ENCODE results near the gene GPR15LG.

The GPR15LG gene

DNA sequence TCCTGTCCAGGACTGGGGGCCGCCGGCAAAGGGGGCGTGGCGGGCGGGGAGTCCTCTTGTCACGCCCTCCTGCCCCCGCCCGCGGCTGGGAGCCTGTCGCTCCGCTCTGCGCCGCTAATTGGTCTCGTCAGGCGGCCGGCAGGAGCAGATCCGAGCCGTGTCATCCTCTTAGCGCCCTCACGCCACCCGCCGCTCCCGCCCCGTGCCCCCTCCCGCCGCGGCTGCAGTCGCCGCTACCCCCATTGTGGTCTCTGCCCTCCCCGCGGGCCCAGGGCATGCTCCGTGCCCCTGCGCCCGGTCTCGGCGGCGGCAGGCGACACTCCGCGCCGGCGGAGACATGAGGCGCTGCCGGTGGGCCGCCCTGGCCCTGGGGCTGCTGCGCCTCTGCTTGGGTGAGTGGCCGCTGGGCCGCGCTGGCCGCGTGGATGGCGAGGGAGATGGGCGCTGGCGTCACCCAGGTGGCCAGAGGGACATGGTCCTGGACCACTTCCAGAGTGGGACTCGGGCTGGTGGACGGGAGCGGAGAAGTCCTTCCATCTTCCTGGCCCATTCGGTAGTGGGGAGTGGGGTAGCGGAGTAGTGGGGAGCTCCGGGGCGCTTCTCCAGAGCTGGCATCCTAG, 20.9 kb downstream of the GPR15LG start, which contains the start of gene CDHR1:
Gene CDHR1, plus strand, starts transcription at position 114 of the 620 bp plus-strand sequence. Its CDS starts 224 bp downstream, at position 338.
- no peak for DNase-seq

DNA sequence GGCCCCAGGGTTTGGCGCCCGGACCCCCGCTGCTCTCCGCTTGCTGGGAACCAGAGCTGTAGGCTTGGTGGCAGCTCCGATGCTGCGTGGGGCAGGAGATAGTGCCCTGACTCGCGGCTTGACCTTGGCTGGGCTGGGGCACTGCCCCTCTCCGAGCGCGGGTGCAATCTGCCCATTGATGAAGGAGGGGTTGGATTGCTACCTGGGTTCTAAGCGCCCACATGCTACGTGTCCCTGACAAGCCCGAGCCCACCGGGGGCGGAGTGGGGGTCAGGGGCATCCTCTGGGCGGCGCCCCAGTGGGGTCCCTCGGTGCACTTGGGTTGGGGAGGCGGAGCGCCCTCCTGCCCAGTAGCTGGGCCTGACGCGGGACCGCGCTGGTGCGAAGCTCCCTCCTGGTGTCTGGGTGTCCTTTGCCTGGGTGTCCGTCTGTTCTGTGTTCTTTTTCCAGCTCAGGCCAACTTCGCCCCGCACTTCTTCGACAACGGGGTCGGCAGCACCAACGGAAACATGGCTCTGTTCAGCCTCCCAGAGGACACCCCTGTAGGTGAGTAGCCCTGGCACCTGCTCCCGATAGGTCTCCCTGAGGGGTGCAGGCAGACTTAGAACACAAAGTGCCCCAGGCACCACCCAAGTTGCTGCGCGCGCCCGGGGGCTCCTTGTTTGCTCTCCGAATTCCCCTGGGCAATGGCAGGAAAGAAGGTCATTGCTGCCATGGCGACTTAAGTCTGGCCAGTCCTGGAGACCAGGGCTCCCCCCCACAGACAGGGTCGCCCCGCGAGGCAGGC, 21.6 kb downstream of the GPR15LG start:
- no peak for DNase-seq

DNA sequence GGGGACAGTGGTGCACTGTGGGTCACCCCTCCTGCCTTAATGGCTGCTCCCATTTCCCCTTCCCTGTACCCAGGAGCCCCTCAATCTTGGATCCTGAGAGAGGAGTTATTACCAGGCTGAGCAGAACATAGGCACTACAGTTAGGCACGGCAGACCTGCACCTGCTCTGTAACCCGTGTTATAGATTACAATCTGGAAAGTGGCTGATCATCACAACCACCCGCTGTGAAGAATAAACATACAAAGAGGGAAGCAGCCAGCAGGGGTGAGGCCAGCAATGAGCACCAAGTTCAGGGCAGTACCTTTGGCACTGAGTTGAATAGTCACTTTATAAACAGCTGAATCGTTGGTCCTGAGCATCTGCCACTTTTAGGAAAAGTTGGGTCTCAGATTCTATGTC, 22.5 kb downstream of the GPR15LG start:
- DNase-seq, result no peak

DNA sequence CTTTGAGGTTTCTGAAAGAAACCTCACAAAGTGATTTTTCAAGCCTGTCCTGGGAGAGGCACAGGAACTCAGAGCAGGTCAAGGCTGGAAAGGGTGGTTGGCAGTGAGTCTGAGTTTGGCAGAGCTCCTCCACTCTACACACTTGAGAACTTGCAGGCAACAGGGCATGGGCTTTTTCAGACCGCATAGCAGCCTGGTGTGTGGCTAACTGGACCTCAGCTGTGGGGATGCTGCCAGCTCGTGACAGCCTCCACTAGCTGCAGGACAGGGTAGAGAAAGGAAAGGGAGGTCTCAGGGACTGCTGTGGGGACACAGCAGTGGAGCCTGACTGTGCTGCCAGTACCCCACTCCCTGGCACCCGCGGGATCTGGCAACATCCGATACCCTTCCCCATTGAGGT, 23.3 kb downstream of the GPR15LG start:
- DNase-seq, result no peak

DNA sequence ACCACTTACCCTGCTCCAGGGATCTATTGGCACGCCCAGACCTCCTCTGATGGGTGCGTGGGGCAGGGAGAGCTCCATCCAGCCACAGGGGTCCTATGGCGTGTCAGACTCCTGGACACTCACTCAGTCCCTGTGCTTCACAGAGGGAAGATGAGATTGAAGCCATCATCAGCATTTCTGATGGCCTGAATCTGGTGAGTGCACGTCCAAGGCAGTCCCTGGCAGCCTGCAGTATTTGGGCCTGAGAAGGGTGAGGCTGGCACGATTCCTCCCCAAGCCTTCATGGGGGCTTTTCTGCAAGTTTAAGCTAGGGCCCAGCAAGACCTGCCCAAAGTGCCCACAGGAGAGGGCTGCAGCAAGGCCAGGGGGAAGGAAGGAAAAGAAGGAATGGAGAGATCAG, 24.0 kb downstream of the GPR15LG start:
- DNase-seq, result no peak

DNA sequence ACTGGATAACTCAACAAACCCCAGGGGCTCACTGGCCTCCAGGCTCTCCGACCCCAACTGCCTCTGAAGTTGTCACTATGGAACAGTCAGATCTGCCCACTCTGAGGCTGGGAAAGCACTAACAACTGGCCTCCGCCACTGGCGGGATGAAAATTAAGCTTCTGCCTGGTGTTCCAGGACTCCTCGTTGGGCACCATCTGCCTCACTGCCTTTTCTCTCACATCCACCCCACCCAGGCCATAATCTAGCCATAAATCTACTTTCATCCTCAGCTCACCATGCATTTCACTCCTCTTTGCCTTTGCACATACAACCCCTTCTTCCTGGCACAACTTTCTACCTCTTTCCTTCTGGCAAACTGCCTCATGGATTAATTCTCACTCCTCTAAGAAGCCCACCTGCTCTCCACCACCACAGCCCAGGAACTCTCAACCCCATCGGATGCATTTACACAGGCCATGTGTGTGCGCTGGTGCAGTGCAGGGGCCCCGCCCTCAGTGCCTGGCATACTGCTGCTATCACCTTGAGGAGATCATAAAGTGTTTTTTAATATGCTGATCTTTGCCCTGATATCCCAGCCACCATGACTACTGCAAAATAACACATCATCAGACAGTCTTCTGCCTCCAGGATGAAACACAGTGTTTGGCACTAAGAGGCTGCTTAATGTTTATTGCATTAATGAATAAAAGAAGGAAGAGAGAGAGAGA, 24.8 kb downstream of the GPR15LG start:
- no peak for DNase-seq

DNA sequence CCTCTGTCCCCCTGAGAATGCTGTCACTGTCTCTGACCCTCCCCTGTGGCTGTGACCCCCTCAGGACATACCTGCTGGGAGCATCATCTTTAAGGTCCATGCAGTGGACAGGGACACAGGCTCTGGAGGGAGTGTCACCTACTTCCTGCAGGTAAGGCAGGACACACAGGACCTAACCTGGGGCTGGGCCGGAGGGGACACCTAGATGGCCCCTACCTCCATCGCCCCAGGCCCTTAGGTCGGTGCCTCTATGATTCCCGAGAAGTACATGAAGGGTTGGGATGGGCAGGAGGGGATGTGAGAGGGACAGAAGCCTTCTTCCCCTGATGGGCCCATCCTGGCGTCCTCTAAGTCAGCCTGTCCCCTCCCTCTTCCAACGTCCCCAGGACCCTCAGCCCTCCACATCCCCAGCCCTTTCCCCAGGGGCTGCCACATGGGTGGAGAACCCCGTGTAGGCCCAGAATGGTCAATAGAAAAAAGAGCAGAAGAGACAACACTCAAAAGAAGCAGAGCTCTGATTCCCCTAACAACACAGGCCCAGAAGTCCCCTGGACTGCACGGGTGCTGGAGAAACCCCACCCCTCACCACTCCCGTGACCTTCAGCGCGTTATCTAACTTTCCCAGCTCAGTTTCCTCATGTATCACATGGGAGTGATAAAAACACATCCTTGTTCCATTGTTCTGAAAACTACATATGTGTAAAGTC, 27.1 kb downstream of the GPR15LG start:
- no peak for DNase-seq

DNA sequence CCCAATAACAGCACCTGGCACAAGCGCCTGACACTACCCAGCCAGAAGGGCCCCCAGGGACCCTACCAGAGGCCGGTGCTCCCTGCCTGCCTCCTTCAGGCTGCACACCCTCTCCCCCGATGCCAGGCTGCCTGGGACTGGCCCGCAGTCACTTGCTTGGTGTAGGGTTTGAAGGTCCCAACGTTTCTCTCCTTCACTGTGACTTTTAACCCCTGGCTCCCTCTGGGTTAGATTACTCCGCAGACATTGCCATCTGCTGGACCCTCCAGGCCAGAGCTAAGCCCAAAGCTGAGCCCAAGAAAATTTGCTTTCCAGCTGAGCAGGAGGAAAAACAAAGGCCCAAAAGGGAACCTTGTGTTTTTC, 27.6 kb downstream of the GPR15LG start:
- DNase-seq, result no peak

DNA sequence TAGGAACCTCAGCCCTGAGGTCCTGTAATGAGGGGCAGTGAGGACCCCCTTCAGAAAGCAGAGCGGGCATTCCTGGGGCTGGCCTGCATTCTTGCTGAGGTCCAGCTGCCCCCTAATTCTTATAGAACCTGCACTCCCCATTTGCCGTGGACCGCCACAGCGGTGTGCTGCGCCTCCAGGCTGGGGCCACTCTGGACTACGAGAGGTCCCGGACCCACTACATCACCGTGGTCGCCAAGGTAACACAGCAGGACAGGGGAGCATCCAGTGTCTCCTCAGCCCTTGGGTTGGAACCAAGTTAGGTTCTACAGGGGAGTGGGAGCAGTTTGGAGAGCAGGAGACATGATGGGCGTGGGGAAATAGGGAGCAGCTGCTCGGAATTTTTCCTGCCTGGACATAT, 28.1 kb downstream of the GPR15LG start:
- no peak for DNase-seq

DNA sequence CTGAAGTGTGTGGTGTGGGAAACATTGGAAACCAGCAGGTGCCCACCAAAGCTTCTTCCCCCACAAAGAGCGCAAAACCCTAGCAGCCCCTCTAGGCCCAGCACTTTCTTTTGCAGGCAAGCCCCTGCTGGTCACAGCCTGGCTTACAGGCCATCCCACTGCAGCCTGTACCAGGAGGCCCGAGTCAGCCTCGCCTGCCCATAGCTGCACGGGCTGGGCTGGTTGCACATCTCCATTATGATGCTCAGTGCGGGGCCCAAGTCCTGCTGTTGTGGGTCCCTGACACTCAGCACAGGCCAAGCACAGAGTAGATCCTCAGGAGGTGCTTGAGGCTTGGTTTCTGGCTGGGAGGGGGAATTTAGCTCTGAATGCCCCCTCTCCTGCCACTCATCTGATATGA, 28.7 kb downstream of the GPR15LG start:
- no peak for DNase-seq

DNA sequence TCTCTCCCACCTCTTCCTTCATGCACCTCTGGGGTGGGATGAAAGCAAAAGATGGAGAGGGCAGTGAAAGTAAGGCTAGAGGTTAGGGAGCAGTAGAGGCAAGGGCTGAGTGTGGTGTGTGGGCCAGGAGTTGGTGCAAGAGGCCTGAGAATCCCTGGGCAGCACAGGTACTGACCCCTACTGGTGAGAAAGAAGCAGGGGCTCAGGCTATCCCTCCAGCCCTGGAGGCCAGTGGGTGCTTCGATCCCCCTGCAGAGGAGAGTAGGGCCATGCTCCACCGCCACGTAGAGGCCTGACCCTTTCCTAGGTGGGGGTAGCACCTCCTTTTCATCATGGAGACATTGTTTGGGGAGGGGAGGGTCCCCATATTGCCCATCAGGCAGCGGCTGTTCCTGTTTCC, 30.5 kb downstream of the GPR15LG start:
- no peak for DNase-seq

DNA sequence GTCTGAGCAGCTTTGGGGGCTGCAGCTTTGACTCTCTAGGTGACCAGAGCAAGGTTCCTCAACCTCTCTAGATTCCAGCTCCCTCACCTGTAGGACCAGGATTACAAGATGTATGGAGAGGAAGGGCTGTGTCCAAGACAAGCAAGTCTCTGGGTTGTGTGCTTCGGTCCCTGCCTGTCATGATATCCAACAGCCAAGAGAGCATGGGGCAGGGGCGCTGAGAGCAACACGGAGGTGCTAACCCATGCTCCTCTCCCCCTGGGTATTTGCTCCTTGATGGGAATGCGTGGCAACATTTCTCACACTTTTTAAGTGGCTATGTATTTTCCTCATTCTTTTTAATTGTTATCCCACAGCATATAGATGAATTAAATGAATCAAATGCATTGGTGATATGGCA, 31.0 kb downstream of the GPR15LG start:
- no peak for DNase-seq

DNA sequence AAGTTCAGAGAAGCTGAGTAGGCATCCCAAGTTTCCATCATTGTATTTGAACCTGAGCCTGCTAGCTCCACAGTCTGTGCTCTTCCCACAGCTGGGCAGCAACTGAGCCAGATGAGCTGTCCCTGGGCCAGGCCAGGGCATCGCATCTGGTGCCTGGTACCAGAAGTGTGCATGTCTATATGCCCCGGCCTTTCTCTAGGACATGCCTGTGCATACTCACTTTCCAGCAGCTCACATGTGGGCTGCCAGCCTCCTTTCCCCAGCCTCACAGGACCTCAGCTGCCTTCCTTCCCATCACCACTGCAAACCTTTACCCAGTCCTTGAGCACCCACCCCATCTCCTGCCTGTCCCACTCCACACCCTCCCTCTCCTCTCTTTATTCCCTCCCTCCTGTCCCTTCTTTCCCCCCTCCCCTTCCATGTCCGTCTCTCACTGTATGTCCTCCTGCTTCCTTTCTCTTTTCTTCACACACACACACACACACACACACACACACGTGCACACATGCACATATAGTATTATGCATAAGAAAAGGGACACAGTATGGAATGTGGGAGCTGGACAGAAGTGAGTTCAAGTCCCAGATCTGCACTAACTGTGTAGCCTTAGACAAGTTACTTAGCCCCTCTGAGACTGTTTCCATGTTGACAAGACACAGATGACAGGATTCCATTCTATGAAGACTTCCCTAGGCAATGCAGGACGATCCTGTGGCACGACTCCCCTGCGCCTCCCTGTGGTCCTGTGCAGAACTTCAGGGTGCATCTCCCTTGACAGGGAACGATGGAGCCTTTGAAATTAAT, 31.6 kb downstream of the GPR15LG start:
- DNase-seq, result no peak

DNA sequence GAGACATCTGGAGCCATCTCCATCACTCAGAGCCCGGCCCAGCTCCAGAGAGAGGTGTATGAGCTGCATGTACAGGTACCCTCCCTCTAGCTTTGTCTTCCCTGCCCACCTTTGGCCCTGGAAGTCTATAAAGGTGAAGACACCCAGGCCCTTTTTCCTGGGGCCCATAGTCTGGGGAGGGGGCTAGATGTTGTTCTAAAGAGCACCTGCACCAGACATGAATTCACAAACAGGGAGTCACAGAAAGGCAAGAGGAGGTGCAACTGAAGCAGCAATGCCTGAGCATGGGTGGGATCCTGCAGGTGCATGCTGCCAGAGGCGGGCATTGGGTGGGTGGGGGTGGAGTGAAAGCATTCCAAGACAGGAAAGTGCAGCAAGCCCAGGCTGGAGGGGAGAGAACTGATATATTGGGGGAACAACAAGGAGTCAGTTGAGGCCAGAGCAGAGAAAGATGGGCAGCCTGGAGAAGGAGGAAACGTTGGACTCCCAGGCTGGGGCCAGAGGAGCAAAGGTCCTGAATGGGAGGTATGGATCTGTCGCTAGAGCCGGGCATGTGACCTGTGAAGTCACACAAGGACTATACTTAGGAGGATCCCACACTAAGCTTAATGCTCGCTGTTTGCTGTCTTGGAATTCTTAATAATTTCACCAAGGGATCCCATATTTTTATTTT, 32.4 kb downstream of the GPR15LG start:
- DNase-seq, result no peak

DNA sequence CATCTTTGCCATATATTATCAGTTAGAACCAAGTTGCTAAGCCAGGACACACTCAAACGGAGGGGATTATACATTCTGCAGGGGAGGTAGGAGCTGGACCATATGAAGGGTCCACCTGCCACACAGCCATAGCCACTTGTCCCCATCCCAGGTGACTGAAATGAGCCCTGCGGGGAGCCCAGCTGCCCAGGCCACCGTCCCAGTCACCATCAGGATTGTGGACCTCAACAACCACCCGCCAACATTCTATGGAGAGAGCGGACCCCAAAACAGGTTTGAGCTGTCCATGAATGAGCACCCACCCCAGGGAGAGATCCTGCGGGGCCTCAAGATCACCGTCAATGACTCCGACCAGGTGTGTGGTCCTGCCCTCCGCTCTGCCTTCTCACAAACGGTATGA, 34.4 kb downstream of the GPR15LG start:
- DNase-seq, result no peak

DNA sequence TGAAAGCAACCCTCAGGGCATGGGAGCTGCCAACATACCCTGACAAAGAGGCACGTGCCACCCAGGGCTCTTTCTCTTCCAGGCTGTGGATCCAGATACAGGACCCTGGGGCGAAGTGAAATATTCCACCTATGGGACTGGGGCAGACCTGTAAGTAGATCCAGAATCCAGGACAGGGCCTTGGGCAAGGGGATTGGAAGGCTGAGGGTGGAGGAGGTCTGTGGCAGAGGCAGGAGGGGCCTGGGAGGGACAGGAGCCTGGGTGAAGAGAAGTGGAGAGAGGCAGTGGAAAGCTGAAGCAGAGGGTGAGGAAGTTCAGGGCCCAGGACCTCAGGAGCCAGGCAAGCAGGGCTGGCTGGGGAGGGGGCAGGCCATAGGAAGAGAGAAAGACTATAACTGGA, 38.0 kb downstream of the GPR15LG start:
- no peak for DNase-seq

DNA sequence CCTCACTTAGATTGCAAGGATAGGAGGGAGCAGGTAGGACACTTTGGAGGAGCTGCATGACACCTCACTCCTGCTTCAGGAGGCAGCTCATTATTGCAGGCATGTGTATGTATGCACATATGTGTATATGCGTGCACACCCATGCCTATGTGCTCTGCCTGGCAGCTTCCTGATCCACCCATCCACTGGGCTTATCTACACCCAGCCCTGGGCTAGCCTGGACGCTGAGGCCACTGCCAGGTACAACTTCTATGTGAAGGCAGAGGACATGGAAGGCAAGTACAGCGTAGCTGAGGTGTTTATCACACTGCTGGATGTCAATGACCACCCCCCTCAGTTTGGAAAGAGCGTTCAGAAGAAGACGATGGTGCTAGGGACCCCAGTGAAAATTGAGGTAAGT, 38.4 kb downstream of the GPR15LG start:
- no peak for DNase-seq

DNA sequence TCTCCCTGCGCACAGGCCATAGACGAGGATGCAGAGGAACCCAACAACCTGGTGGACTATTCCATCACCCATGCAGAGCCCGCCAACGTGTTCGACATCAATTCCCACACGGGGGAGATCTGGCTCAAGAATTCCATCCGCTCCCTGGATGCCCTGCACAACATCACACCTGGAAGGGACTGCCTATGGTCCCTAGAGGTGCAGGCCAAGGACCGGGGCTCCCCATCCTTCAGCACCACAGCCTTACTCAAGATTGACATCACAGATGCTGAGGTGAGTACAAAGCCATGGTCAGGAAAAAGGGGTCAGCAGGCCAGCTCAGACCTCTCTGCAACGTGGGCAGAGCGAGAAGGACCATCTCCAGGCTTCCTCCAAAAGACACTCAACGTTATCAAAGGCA, 39.5 kb downstream of the GPR15LG start:
- no peak for DNase-seq

DNA sequence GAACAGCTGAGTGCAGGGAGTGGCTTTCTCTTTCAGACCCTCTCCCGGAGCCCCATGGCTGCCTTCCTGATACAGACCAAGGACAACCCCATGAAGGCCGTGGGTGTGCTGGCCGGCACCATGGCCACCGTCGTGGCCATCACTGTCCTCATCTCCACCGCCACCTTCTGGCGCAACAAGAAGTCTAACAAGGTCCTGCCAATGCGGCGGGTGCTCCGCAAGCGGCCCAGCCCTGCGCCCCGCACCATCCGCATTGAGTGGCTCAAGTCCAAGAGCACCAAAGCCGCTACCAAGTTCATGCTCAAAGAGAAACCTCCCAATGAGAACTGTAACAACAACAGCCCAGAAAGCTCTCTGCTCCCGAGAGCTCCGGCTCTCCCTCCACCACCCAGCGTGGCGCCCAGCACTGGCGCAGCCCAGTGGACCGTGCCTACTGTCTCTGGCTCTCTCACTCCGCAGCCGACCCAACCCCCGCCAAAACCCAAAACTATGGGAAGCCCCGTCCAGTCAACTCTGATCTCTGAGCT, 40.5 kb downstream of the GPR15LG start:
- DNase-seq, result no peak

DNA sequence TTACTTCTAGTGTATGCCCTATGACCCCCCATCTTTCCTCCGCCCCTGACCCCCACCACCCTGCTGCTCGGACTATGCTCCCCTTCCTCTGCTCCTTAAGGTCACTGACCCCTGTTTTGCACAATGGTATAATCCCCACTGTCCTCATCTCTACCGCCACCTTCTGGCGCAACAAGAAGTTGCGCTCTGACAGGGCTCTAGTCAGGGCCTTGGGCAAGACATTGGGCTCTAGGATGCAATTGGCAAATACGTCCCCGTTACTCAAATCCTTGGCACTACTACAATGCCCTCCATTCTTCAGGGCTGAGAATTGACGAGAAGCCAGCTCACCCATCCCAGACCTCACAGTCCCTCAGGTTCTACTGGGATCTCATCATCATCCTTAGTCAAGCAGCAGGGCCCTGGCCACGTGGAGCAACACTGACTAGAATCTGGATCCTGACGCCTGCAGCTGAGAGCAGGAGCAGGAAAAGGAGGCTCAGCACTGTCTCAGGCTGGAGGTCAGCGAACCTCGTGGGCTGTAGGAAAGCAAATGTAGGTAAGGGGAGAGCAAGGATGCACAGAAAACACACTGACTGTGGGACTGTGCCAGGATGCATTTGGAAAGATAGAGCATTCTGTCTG, 41.1 kb downstream of the GPR15LG start:
- DNase-seq, result no peak

DNA sequence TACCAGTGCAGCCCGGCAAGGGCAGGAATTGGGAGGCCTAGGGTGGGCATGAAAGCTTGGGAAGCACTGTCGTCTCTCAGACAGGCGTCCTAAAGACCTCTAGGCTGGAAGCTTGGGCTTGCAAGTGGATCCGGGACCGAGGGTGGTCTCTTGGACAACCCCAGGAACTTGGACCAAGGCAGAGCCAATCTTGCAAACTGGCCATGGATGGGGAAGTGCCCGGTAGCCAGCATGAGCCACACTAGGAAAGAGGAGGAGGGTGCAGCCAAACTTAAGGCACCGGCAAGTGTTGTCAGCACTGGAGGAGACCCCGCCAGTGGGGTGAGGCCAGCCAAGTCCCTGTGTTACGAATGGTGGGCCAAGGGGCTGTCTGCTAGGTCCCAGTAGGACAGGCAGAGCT, 43.2 kb downstream of the GPR15LG start:
- no peak for DNase-seq

All from NCI-H2107 (cell line).